HL-60/S4 treated with retinoic acid at 250 ng/mL for 4 days and 3 days (cell line): ENCODE data around the gene EEF1A1.
"Not testable (repeated sequence)": the region's sequence is repeated elsewhere in the genome, so short reads cannot be mapped to it uniquely, and the experiment has no call there.

Source experiments
- in situ Hi-C: fragments of 300-500 bp; cut with MboI; formaldehyde crosslinking; loops from 2 replicates; pipeline ENCODE4 v1.7.0; 2022; ENCODE audit warnings: low sequenced_read_pairs

Gene EEF1A1

GRCh38 chr6:73508776-73509175, 12.1 kb downstream of the EEF1A1 start:
- in situ Hi-C loops, result no loop called here

GRCh38 chr6:73506246-73506645, 14.6 kb downstream of the EEF1A1 start:
- in situ Hi-C loops, result no loop called here

DNA sequence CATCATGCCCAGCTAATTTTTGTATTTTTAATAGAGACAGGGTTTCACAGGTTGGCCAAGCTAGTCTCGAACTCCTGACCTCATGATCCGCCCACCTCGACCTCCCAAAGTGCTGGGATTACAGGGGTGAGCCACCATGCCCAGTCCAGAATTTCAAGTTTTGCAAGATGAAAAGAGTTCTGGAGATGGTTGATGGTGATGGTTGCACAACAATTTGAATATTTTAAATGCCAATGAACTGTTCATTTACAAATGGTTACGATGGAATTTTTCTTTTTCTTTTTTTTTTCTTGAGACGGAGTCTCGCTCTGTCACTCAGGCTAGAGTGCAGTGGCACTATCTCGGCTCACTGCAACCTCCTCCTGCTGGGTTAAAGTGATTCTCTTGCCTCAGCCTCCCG, 15.1 kb downstream of the EEF1A1 start:
- in situ Hi-C loops, result not testable (repeated sequence)

DNA sequence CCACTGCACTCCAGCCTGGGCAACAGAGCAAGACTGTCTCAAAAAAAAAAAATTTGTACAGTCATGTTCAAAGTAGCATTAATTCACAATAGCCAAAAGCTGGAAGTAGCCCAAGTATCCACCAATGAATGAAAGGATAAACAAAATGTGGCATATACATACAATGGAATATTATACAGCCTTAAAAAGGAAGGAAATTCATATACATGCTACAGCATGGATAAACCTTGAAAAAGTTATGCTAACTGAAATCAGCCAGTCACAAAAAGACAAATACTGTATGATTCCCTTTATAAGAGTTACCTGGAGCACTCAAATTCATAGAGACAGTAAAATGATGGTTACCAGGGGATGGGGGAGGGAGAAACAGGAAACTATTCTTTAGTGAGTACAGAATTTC, 15.7 kb downstream of the EEF1A1 start:
- in situ Hi-C loops, result no loop called here

GRCh38 chr6:73504160-73504559, 16.7 kb downstream of the EEF1A1 start:
- in situ Hi-C loops, result no loop called here

DNA sequence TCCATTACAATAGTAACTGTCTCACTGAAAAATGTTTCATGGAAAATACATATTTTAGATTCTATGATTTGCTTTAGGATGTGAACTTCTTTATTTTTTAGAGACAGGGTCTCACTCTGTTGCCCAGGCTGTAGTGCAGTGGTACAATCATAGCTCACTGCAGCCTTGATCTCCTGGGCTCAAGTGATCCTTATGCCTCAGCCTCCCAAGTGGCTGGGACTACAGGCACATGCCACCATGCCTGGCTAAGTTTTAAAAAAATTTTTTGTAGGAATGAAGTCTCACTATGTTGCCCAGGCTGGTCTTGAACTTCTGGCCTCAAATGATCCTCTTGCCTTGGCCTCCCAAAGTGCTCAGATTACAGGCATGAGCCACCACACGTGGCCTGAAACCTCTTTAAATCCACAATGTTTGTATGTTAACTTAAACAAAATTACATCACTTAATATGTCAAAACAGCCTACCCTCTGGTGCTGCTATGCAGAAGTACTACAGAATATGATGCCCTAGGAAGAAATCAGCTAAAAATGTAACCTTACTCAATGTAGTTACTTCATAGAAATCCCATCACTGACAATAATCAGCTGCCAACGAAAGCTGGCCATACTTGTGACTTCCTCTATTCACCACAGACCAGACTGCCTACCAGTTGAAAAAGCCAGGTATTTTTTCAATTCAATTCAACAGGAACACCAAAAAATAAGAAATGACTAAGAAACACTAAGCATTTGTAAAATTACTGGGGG, 17.6 kb downstream of the EEF1A1 start:
- in situ Hi-C loops, result no loop called here

DNA sequence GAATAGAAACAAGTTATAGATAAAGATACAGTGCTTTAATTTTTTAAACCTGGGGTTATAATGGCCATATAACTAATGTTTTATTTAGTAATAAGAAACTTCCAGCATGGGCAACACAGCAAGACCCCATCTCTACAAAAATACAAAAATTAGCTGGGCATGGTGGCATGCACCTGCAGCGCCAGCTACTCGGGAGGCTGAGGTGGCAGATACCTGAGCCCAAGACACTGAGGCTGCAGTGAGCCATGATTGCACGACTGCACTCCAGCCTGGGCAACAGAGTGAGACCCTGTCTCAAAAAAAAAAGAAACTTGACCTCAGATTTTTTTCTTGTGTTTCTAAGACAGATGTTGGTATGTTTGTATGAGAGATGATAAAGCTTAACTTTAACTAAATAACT, 22.9 kb downstream of the EEF1A1 start:
- in situ Hi-C loops, result no loop called here

DNA sequence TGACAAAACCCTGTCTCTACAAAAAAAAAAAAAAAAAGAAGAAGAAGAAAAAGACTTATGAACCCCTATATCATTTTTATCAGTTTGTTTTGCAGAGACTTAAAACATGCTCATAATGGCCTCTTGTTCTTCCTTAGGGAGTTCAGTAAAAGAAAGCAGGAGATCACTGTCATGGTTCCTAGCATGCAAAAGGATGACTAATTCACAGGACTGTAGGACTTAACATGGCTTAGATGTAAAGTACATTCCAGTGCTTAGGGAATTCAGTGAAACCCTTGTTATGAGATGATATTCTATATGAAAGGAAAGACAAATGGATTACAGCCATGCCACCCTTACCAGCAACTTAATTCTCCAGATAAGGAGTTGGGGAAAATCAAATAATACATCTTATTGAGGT, 29.5 kb downstream of the EEF1A1 start:
- in situ Hi-C loops, result no loop called here

- in situ Hi-C loops, result no loop called here
Observed at GRCh38 chr6:73487473-73487872, 33.4 kb downstream of the EEF1A1 start.

DNA sequence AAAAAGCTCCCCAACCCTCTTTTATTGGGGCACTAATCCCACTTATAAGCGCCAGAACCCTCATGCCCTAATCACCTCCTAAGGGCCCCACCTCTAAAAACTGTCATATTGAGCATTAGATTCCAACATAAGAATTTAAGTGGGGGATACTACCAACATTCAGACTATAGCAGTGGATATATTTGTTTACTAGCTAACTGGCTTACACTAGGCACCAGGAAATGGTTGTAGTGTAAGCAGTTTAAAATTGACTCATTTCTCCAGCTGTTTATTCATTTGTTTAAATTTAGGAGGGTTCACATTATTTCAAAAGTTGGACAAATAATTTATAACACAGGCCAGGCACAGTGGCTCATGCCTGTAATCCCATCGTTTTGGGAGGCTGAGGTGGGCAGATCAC, 36.4 kb downstream of the EEF1A1 start:
- in situ Hi-C loops, result no loop called here

DNA sequence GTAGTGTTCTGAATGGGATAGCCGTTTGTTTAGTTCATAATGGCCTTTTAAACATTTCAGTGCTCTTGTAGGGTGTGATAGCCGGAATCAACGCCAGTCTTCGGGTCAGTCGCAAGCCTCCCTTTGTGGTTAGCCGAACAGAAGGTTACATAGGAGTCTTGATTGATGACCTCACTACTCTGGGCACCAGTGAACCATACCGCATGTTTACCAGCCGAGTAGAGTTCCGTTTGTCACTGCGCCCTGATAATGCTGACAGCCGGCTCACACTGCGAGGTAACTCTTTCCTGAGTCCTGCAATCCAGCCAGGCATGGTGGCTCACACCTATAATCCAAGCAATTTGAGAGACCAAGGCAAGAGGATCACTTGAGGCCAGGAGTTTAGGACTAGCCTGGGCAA, 38.9 kb downstream of the EEF1A1 start:
- in situ Hi-C loops, result no loop called here

GRCh38 chr6:73477407-73477806, 43.4 kb downstream of the EEF1A1 start:
- in situ Hi-C loops, result no loop called here

- in situ Hi-C loops, result no loop called here
Observed at GRCh38 chr6:73476723-73477122, 44.1 kb downstream of the EEF1A1 start.

DNA sequence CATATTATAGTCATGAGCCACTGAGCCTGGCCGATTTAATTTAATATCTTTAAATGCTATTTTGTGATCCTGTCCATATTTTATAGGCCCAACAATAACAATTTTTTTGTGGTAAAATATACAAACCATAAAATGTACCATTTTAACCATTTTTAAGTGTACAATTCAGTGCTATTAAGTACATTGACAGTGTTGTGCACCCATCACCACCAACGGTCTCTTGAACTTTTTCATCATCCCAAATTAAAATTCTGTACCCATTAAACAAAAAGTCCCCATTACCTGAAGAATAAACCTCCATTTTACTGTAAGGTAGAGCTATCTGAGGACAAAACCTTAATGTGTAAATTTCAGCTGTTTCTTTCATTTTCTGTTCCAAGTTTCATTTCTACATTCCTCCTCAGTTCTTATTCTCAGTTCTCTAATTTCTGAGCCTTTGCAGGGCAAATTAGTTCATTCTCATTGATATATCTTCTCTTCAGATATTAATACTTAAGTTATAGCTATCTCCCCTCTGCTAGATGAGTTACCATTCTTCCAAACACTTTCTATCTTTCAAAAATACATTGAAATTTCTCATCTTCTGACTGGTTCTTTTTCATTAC, 49.0 kb downstream of the EEF1A1 start:
- in situ Hi-C loops, result no loop called here
